WTC11 (cell line): ENCODE results near the gene DERL2. TPM values are rescaled to one million over a fixed set of nuclear protein-coding genes. Genes with fewer than 3 reads are reported as not detected.

Experiments
- ATAC-seq: fragments of 200-7000 bp; cut with Tn5 transposase; 2 replicates; pipeline ENCODE4 v1.10.0; 2021; ENCODE audit warnings: mild to moderate bottlenecking, moderate library complexity
- CTCF ChIA-PET: fragments of 300-600 bp; sonication (Branson Sonifier 250); formaldehyde crosslinking; loops from one replicate; lab custom pipeline; 2021; ENCODE audit warnings: antibody characterized with exemption; lab: Charles Lee
- POLR2A ChIA-PET: fragments of 350-600 bp; sonication (Branson Sonifier 250); formaldehyde crosslinking; loops from one replicate; lab custom pipeline; 2021; ENCODE audit warnings: antibody characterized with exemption; lab: Charles Lee
- DNase-seq: peaks from one replicate; pipeline ENCODE4 v3.0.0; 2021; ENCODE audit warnings: low spot score
- H3K27ac Mint-ChIP-seq: 2 replicates; pipeline ENCODE4 v1.8.0; 2021; ENCODE audit warnings: mixed read lengths
- H3K27me3 Mint-ChIP-seq: 2 replicates; pipeline ENCODE4 v1.8.0; 2021; ENCODE audit warnings: low read depth, mild to moderate bottlenecking, moderate library complexity, mixed read lengths
- H3K36me3 Mint-ChIP-seq: 2 replicates; pipeline ENCODE4 v1.8.0; 2021; ENCODE audit warnings: mixed read lengths
- H3K4me1 Mint-ChIP-seq: 2 replicates; pipeline ENCODE4 v1.8.0; 2022; ENCODE audit warnings: mixed read lengths
- H3K4me3 Mint-ChIP-seq: 2 replicates; pipeline ENCODE4 v1.8.0; 2021; ENCODE audit warnings: mild to moderate bottlenecking, moderate library complexity, mixed read lengths
- H3K9me3 Mint-ChIP-seq: 2 replicates; pipeline ENCODE4 v1.8.0; 2021; ENCODE audit warnings: mixed read lengths
- ATF1 ChIP-seq: sonication (generic); formaldehyde crosslinking; IDR thresholded peaks from 2 replicates; pipeline ENCODE4 v1.8.1; 2023; ENCODE audit warnings: mild to moderate bottlenecking, moderate library complexity, missing genetic modification reagents
- ATF2 ChIP-seq: sonication (generic); formaldehyde crosslinking; IDR thresholded peaks from 2 replicates; pipeline ENCODE4 v1.8.1; 2022; ENCODE audit warnings: low read depth, missing genetic modification reagents, borderline replicate concordance
- ATF3 ChIP-seq: sonication (generic); formaldehyde crosslinking; conservative IDR thresholded peaks from 2 replicates; pipeline ENCODE4 v1.8.1; 2022; ENCODE audit warnings: mild to moderate bottlenecking, missing genetic modification reagents
- CREM ChIP-seq: sonication (generic); formaldehyde crosslinking; IDR thresholded peaks from 2 replicates; pipeline ENCODE4 v1.8.1; 2022; ENCODE audit warnings: mild to moderate bottlenecking, missing genetic modification reagents, moderate library complexity
- CTCF ChIP-seq: fragments of 200-600 bp; IDR thresholded peaks from 2 replicates; pipeline ENCODE4 v1.8.0; 2022; ENCODE audit warnings: antibody characterized with exemption
- FOXP4 ChIP-seq: sonication (generic); formaldehyde crosslinking; IDR thresholded peaks from 2 replicates; pipeline ENCODE4 v1.8.0; 2022; ENCODE audit warnings: mild to moderate bottlenecking, missing genetic modification reagents
- GABPB1 ChIP-seq: sonication (generic); formaldehyde crosslinking; IDR thresholded peaks from 2 replicates; pipeline ENCODE4 v1.8.1; 2023; ENCODE audit warnings: mild to moderate bottlenecking, missing genetic modification reagents
- GRHL2 ChIP-seq: fragments of 250-450 bp; sonication (Bioruptor Pico); IDR thresholded peaks from 2 replicates; pipeline ENCODE4 v1.8.0; 2022; ENCODE audit warnings: mild to moderate bottlenecking, moderate library complexity; ENCODE audit not compliant: insufficient replicate concordance, severe bottlenecking
- HMGXB4 ChIP-seq: sonication (generic); formaldehyde crosslinking; IDR thresholded peaks from 2 replicates; pipeline ENCODE4 v1.8.1; 2023; ENCODE audit warnings: mild to moderate bottlenecking, moderate library complexity, missing genetic modification reagents
- NFATC4 ChIP-seq: fragments of 250-450 bp; sonication (Bioruptor Pico); IDR thresholded peaks from 2 replicates; pipeline ENCODE4 v1.9.0; 2021; ENCODE audit warnings: mild to moderate bottlenecking
- NR2C2 ChIP-seq: sonication (generic); formaldehyde crosslinking; IDR thresholded peaks from 2 replicates; pipeline ENCODE4 v1.8.0; 2022; ENCODE audit warnings: mild to moderate bottlenecking, missing genetic modification reagents
- SMAD4 ChIP-seq: sonication (generic); formaldehyde crosslinking; IDR thresholded peaks from 2 replicates; pipeline ENCODE4 v1.8.0; 2022; ENCODE audit warnings: mild to moderate bottlenecking, missing genetic modification reagents
- SOX15 ChIP-seq: fragments of 250-450 bp; sonication (Bioruptor Pico); IDR thresholded peaks from 2 replicates; pipeline ENCODE4 v1.9.0; 2021; ENCODE audit warnings: mild to moderate bottlenecking
- SP1 ChIP-seq: sonication (generic); formaldehyde crosslinking; conservative IDR thresholded peaks from 2 replicates; pipeline ENCODE4 v1.8.1; 2022; ENCODE audit warnings: missing genetic modification reagents
- TEAD1 ChIP-seq: sonication (generic); formaldehyde crosslinking; IDR thresholded peaks from 2 replicates; pipeline ENCODE4 v1.8.0; 2022; ENCODE audit warnings: mild to moderate bottlenecking, missing genetic modification reagents
- ZBTB43 ChIP-seq: sonication (generic); formaldehyde crosslinking; IDR thresholded peaks from 2 replicates; pipeline ENCODE4 v1.8.1; 2023; ENCODE audit warnings: mild to moderate bottlenecking, missing genetic modification reagents
- ZNF416 ChIP-seq: fragments of 250-450 bp; sonication (Bioruptor Pico); IDR thresholded peaks from 2 replicates; pipeline ENCODE4 v1.9.0; 2021; ENCODE audit warnings: mild to moderate bottlenecking, inconsistent platforms
- ZNF532 ChIP-seq: fragments of 250-450 bp; sonication (Bioruptor Pico); IDR thresholded peaks from 2 replicates; pipeline ENCODE4 v1.9.0; 2021; ENCODE audit warnings: mild to moderate bottlenecking, borderline replicate concordance
- total RNA-seq: library from RNA; stranded (reverse); gene quantifications from 3 replicates; pipeline ENCODE4 v1.2.3, GENCODE V29; 2021

Gene DERL2
- total RNA-seq, 1 experiment from 2014 or later: 47.1 TPM

GRCh38 chr17:5430413-5430999 lies 55.5 kb downstream of the DERL2 start:
- no peak for TF ChIP-seq NR2C2 (CRISPR knock-in tag)
- no peak for TF ChIP-seq ZNF532 (CRISPR knock-in tag)
- TF ChIP-seq NFATC4 (CRISPR knock-in tag): no peak
- TF ChIP-seq SMAD4 (CRISPR knock-in tag): no peak
- TF ChIP-seq ATF2 (CRISPR knock-in tag): no peak
- TF ChIP-seq ATF3 (CRISPR knock-in tag): no peak
- no peak for TF ChIP-seq FOXP4 (CRISPR knock-in tag)
- no peak for TF ChIP-seq ATF1 (CRISPR knock-in tag)
- no peak for TF ChIP-seq GRHL2
- no peak for TF ChIP-seq SOX15 (CRISPR knock-in tag)
- TF ChIP-seq ZBTB43: no peak
- TF ChIP-seq GABPB1 (CRISPR knock-in tag): no peak
- no peak for TF ChIP-seq ZNF416 (CRISPR knock-in tag)
- TF ChIP-seq TEAD1: no peak
- ATAC-seq: no peak
- Mint-ChIP-seq H3K4me3 (no peak overlapping the region), H3K27ac (peak overlapping the region; percentile 53; the same call in 1 of the 2 replicates), H3K9me3 (no peaks in the 10 kb centered on the region), H3K4me1 (no peaks in the 10 kb centered on the region), H3K27me3 (no peaks in the 10 kb centered on the region), H3K36me3 (peaks cover 84% of the 10 kb centered on the region)
- CTCF ChIA-PET: interaction anchor here (0.6 to 4.2 kb wide), 6 partner anchors 8 to 134 kb away, joined by 3 to 31 read pairs (median 4); partner anchors contain the start of genes C1QBP, NUP88 and RPAIN
- POLR2A ChIA-PET: interaction anchor here (0.6 to 1.1 kb wide), 4 partner anchors 11 to 1923 kb away, joined by 3 to 8 read pairs (median 4); partner anchors contain the start of genes DHX33, NUP88, PIMREG and RPAIN
- no peak for DNase-seq

GRCh38 chr17:5429191-5429887 lies 56.6 kb downstream of the DERL2 start:
- ATAC-seq (no peak), DNase-seq (no peak)
- H3K4me3 Mint-ChIP-seq: no peak overlapping the region
- TF ChIP-seq FOXP4 (CRISPR knock-in tag) (no peak), SP1 (CRISPR knock-in tag) (no peak), HMGXB4 (no peak), CTCF (no peak), CREM (no peak), NFATC4 (CRISPR knock-in tag) (no peak)

More at GRCh38 chr17:5429191-5429887, 56.6 kb downstream of the DERL2 start:
- peaks cover 85% of the 10 kb centered on the region for H3K36me3 Mint-ChIP-seq
- POLR2A ChIA-PET: interaction anchor here (0.9 kb wide), 1 partner anchor 10 kb away, joined by 3 read pairs; the partner anchor contains the start of gene NUP88
- no peaks in the 10 kb centered on the region for H3K9me3 Mint-ChIP-seq
- CTCF ChIA-PET: interaction anchor here (4.2 kb wide), 1 partner anchor 10 kb away, joined by 31 read pairs; the partner anchor contains the start of gene C1QBP
- no peaks in the 10 kb centered on the region for H3K27me3 Mint-ChIP-seq
- no peaks in the 10 kb centered on the region for H3K4me1 Mint-ChIP-seq
- H3K27ac Mint-ChIP-seq: no peak overlapping the region
